Mesenteric fat pad (tissue), 1 donor: ENCODE data around the gene TAS2R16. TPM values are rescaled to one million over a fixed set of nuclear protein-coding genes. Genes with fewer than 3 reads are reported as not detected.
"Not testable (repeated sequence)": the region's sequence is repeated elsewhere in the genome, so short reads cannot be mapped to it uniquely, and the experiment has no call there.

Experiments used
- DNase-seq: peaks from one replicate; pipeline ENCODE4 v3.0.0-alpha.2; 2020; ENCODE audit warnings: low spot score
- total RNA-seq: library from RNA; stranded (reverse); fragmentation: NEBNext Ultra II Directional; extraction: Animal tissue kit (Norgen Biotek cat#: 25700); gene quantifications from one replicate; pipeline ENCODE4 v1.2.1, GENCODE V29; 2021
- donor health status: DM: yes; HTN: yes; CAD: no.

Gene TAS2R16
- total RNA-seq, 1 donor from 2014 or later: not detected

GRCh38 chr7:122972056-122972455 is 23.4 kb downstream of the TAS2R16 start:
- no peak for DNase-seq

GRCh38 chr7:122970740-122971725 is 24.5 kb downstream of the TAS2R16 start:
- DNase-seq: no peak

GRCh38 chr7:122968389-122968788 is 27.1 kb downstream of the TAS2R16 start:
- DNase-seq: no peak

GRCh38 chr7:122965306-122965705 is 30.2 kb downstream of the TAS2R16 start:
- no peak for DNase-seq

GRCh38 chr7:122953678-122954077 is 41.8 kb downstream of the TAS2R16 start:
- DNase-seq: not testable (repeated sequence)

GRCh38 chr7:122951006-122951405 is 44.5 kb downstream of the TAS2R16 start:
- DNase-seq: no peak

- DNase-seq: no peak
Observed at GRCh38 chr7:122949186-122949585, 46.3 kb downstream of the TAS2R16 start.

Other genes starting within 250 kb of the TAS2R16 start
- 9.7 TPM for gene CADPS2, start 109.2 kb downstream of the TAS2R16 start, total RNA-seq
- not detected for gene SLC13A1, start 204.3 kb upstream of the TAS2R16 start, total RNA-seq